K562 (cell line): ENCODE results near the gene TMEM203. TPM values are rescaled to one million over a fixed set of nuclear protein-coding genes. Genes with fewer than 3 reads are reported as not detected.

Experiments
- AFF1 ChIP-seq, 2 experiments: fragments of 450-650 bp; IDR thresholded peaks; 2 replicates each; pipeline ENCODE4 v1.6.1; 2018; ENCODE audit warnings: mild to moderate bottlenecking in 2 of 2, low read depth in 1 of 2; ENCODE audit not compliant: partially characterized antibody in 2 of 2
- ARID2 ChIP-seq: fragments of 450-650 bp; IDR thresholded peaks from 2 replicates; pipeline ENCODE4 v1.6.1; 2017; ENCODE audit warnings: antibody characterized with exemption, mild to moderate bottlenecking
- C11orf30 ChIP-seq: fragments of 450-650 bp; IDR thresholded peaks from 2 replicates; pipeline ENCODE4 v1.6.1; 2016; ENCODE audit warnings: low read depth, mild to moderate bottlenecking
- CEBPB ChIP-seq: fragments of 450-650 bp; IDR thresholded peaks from 2 replicates; pipeline ENCODE4 v1.6.1; 2016; ENCODE audit warnings: missing genetic modification characterization, missing compliant biosample characterization
- HMBOX1 ChIP-seq: sonication (generic); IDR thresholded peaks from 2 replicates; pipeline ENCODE4 v1.6.1; 2016
- ILK ChIP-seq: fragments of 450-650 bp; IDR thresholded peaks from 2 replicates; pipeline ENCODE4 v1.6.1; 2016; ENCODE audit warnings: missing genetic modification characterization, low read depth, mild to moderate bottlenecking, missing compliant biosample characterization, moderate library complexity, borderline replicate concordance
- NCOA2 ChIP-seq, 2 experiments: fragments of 450-650 bp; IDR thresholded peaks; 2 replicates each; pipeline ENCODE4 v1.6.1; 2018; ENCODE audit warnings: mild to moderate bottlenecking in 2 of 2, moderate library complexity in 1 of 2; ENCODE audit not compliant: partially characterized antibody in 2 of 2
- NFYB ChIP-seq: IDR thresholded peaks from 2 replicates; pipeline ENCODE4 v1.6.1; 2011; ENCODE audit warnings: mild to moderate bottlenecking, moderate library complexity; ENCODE audit not compliant: insufficient read length; ENCODE audit errors: extremely low read depth
- PBX2 ChIP-seq, 2 experiments: IDR thresholded peaks in 1 of 2; conservative IDR thresholded peaks in 1 of 2; 2 replicates each; pipeline ENCODE4 v1.6.1; 2016; ENCODE audit warnings: low read depth in 2 of 2, mild to moderate bottlenecking in 1 of 2, missing compliant biosample characterization in 1 of 2, missing genetic modification characterization in 1 of 2, moderate library complexity in 1 of 2
- RUNX1 ChIP-seq: sonication (generic); IDR thresholded peaks from 2 replicates; pipeline ENCODE4 v1.6.1; 2016; ENCODE audit warnings: antibody characterized with exemption, low read depth
- SMARCB1 ChIP-seq: IDR thresholded peaks from 2 replicates; pipeline ENCODE4 v1.6.1; 2011; ENCODE audit warnings: improper control_type of control experiment, low read depth; ENCODE audit not compliant: insufficient read length
- TEAD2 ChIP-seq: fragments of 450-650 bp; IDR thresholded peaks from 2 replicates; pipeline ENCODE4 v1.6.1; 2016; ENCODE audit warnings: missing genetic modification characterization, control low read depth, missing compliant biosample characterization
- ZMIZ1 ChIP-seq, 2 experiments: fragments of 150-350 bp in 1 of 2; IDR thresholded peaks; 2 replicates each; pipeline ENCODE4 v1.6.1; 2012 to 2016; ENCODE audit warnings: low read depth in 2 of 2, low read length in 2 of 2, mild to moderate bottlenecking in 1 of 2, moderate library complexity in 1 of 2
- ZNF76 ChIP-seq: fragments of 250-450 bp; sonication (Bioruptor Pico); IDR thresholded peaks from 2 replicates; pipeline ENCODE4 v1.4.0; 2020; ENCODE audit warnings: mild to moderate bottlenecking, moderate library complexity, borderline replicate concordance
- polyA plus RNA-seq, 8 experiments: library from polyadenylated mRNA; depleted of rRNA in 4 of 8; stranded (reverse) in 5 of 8; unstranded in 3 of 8; fragments of >200 nt; fragmentation: Nextera tagmentation in 2 of 8; fragmentation: Illumina TruSeq in 1 of 8; extraction: Ambion mirVana in 2 of 8; extraction: Trizol in 1 of 8; gene quantifications; 2 replicates each; pipeline versions ENCODE4 v1.2.1 to v1.2.3, GENCODE V29; 2011 to 2014; ENCODE audit warnings: inconsistent platforms in 1 of 8, missing spikeins in 1 of 8
- total RNA-seq, 7 experiments: library from RNA; depleted of rRNA in 6 of 7; stranded (reverse); fragments of >200 nt in 6 of 7; fragmentation: Illumina TruSeq in 2 of 7; extraction: Trizol in 2 of 7; gene quantifications; 2 replicates each; pipeline versions ENCODE4 v1.2.1 to v1.2.3, GENCODE V29; 2011 to 2021; ENCODE audit warnings: low replicate concordance in 1 of 7

The TMEM203 gene
- total and polyA plus RNA-seq, 9 of the 15 experiments (the other 6 are each of a cell fraction or from before 2014, with no cell fraction given), result 8.8 to 59.5 (median 37.6) TPM

- TF ChIP-seq PBX2 (CRISPR knock-in tag; IDR thresholded peaks at IDR 0.05; ENCODE audit: low read depth) (no peak), PBX2 (tag; conservative IDR thresholded peaks at IDR 0.05; ENCODE audit: low read depth) (no peak), RUNX1 (no peak), ZMIZ1 (IDR thresholded peaks at IDR 0.05; ENCODE audit: low read depth in 2 of 2, low read length in 2 of 2) (no peak), TEAD2 (tag) (no peak), ZNF76 (0 out of 2 replicates have a peak, but pooled peaks have one; percentile 80), C11orf30 (no peak), HMBOX1 (no peak), AFF1 (IDR thresholded peaks at IDR 0.05; ENCODE audit: low read depth in 1 of 2, partially characterized antibody in 2 of 2) (no peak), ARID2 (no peak), ILK (tag) (no peak), SMARCB1 (no peak), CEBPB (tag) (no peak), NCOA2 (IDR thresholded peaks at IDR 0.05; ENCODE audit: partially characterized antibody in 2 of 2) (no peak), NFYB (no peak)
Observed at GRCh38 chr9:137240318-137240840, 34.9 kb upstream of the TMEM203 start (continued).
